ENCODE data around the gene MRPL24. TPM values are rescaled to one million over a fixed set of nuclear protein-coding genes. Genes with fewer than 3 reads are reported as not detected.

MRPL24 gene
- total and polyA plus RNA-seq, 2 of the 13 experiments (the other 11 are each of a cell fraction or from before 2014, with no cell fraction given) = 38.1 to 42.9 TPM

DNA sequence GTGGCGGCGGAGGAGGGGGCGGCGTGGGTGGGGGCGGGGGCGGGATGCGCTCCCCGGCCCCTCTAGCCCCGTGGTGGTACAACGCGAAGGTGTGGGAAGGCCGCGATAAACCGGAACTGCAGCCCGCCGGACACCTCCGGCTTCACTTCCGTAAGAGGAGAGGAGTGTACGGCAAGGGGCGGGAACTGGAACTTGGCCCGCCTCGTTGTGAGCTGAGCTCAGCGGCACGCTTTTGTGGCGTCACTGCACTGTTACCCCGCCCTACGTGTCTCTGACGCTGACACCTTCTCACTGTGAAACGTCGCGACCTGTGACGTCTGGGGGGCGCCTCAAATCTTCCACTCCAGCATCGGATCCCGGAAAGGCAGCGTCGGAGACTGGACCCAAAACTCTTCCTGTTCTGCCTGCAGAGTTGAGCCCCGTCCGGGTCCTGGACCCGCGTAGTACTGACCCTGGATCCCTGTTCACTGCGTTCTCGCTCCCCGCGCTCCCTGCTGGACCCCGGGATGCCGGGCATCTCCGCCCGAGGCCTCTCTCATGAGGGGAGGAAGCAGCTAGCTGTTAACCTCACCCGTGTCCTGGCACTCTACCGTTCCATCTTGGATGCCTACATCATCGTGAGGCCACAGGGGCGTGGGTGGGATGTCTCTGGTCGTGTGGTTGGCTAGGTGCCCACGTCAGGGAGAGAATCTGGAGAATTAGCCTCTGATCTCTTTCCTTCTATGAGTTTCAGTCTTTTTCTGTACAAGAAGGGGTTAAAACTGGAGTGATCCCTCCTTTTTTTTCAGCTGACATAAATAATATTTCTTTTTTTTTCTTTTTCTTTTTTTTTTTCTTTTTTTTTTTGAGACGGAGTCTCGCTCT lies 12.1 kb downstream of the MRPL24 start, which contains the start of gene ISG20L2 (continued):
- TF ChIP-seq ZBTB43 (CRISPR knock-in tag; conservative IDR thresholded peaks at IDR 0.05) (no peak), NFE2L1 (CRISPR knock-in tag; IDR thresholded peaks at IDR 0.05; ENCODE audit: borderline replicate concordance) (no peak), LBX2 (CRISPR knock-in tag; IDR thresholded peaks at IDR 0.05; ENCODE audit: borderline replicate concordance) (no peak), RBM22 (optimal IDR thresholded peaks at IDR 0.05; ENCODE audit: low read length) (peak; percentile 64), ZFP82 (CRISPR knock-in tag; IDR thresholded peaks at IDR 0.05; ENCODE audit: borderline replicate concordance) (no peak), ZNF737 (CRISPR knock-in tag; IDR thresholded peaks at IDR 0.05; ENCODE audit: borderline replicate concordance) (no peak), MAFG (CRISPR knock-in tag; IDR thresholded peaks at IDR 0.05) (no peak), PTBP1 (IDR thresholded peaks at IDR 0.05; ENCODE audit: low read depth, low read length, poor library complexity, severe bottlenecking) (no peak), ZNF784 (CRISPR knock-in tag; IDR thresholded peaks at IDR 0.05; ENCODE audit: borderline replicate concordance) (no peak), RBM39 (IDR thresholded peaks at IDR 0.05; ENCODE audit: low read depth, low read length, poor library complexity, severe bottlenecking) (no peak), DBP (CRISPR knock-in tag; IDR thresholded peaks at IDR 0.05; ENCODE audit: not compliant biosample characterization) (no peak), ZNF577 (CRISPR knock-in tag; IDR thresholded peaks at IDR 0.05; ENCODE audit: borderline replicate concordance, low read depth) (no peak), POLR2AphosphoS2 (IDR thresholded peaks at IDR 0.05; ENCODE audit: low read depth, low read length) (no peak), BHLHE40 (IDR thresholded peaks at IDR 0.05; ENCODE audit: low read length) (peak; percentile 82), ZNF557 (CRISPR knock-in tag; IDR thresholded peaks at IDR 0.05) (no peak), ZNF260 (CRISPR knock-in tag; IDR thresholded peaks at IDR 0.05; ENCODE audit: borderline replicate concordance, low read depth) (no peak), HDAC6 (IDR thresholded peaks at IDR 0.05; ENCODE audit: low read depth, low read length) (no peak), RCOR2 (CRISPR knock-in tag; IDR thresholded peaks at IDR 0.05) (no peak)
- TF ChIP-seq, protein P1, sequence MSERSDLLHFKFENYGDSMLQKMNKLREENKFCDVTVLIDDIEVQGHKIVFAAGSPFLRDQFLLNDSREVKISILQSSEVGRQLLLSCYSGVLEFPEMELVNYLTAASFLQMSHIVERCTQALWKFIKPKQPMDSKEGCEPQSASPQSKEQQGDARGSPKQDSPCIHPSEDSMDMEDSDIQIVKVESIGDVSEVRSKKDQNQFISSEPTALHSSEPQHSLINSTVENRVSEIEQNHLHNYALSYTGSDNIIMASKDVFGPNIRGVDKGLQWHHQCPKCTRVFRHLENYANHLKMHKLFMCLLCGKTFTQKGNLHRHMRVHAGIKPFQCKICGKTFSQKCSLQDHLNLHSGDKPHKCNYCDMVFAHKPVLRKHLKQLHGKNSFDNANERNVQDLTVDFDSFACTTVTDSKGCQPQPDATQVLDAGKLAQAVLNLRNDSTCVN (CRISPR knock-in tag; IDR thresholded peaks at IDR 0.05; ENCODE audit: borderline replicate concordance) = 0 out of 2 replicates have a peak, but pooled peaks have one; percentile 17
- TF ChIP-seq, protein P2, sequence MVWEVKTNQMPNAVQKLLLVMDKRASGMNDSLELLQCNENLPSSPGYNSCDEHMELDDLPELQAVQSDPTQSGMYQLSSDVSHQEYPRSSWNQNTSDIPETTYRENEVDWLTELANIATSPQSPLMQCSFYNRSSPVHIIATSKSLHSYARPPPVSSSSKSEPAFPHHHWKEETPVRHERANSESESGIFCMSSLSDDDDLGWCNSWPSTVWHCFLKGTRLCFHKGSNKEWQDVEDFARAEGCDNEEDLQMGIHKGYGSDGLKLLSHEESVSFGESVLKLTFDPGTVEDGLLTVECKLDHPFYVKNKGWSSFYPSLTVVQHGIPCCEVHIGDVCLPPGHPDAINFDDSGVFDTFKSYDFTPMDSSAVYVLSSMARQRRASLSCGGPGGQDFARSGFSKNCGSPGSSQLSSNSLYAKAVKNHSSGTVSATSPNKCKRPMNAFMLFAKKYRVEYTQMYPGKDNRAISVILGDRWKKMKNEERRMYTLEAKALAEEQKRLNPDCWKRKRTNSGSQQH (CRISPR knock-in tag; IDR thresholded peaks at IDR 0.05; ENCODE audit: low read depth) = no peak

Data from HepG2 (cell line).